Measurements from ENCODE around the gene SSR1. TPM values are rescaled to one million over a fixed set of nuclear protein-coding genes. Genes with fewer than 3 reads are reported as not detected.
"Not testable (repeated sequence)": the region's sequence is repeated elsewhere in the genome, so short reads cannot be mapped to it uniquely, and the experiment has no call there.

SSR1 gene
- total RNA-seq, 1 experiment from 2014 or later = 102 TPM

DNA sequence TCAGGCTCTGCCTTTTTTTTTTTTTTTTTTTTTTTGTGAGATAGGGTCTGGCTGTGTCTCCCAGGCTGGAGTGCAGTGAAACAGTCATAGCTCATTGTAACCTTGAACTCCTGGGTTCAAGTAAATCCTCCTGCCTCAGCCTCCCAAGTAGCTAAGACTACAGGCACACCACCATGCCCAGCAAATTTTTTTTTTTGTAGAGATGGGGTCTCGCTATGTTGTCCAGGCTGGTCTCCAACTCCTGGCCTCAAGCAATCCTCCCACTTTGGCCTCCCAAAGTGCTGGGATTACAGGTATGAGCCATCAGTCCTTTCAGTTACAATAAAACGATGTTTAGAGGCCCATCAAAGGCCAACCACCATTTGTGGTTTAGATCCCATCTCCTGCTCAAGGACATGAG is 6.4 kb upstream of the SSR1 start:
- H3K23ac ChIP-seq (ENCODE audit: insufficient read length, low read depth, low read length); H3K9me3 Mint-ChIP-seq; H3K9ac ChIP-seq (ENCODE audit: extremely low read depth, insufficient read length, low read length); H3K79me1 ChIP-seq (ENCODE audit: insufficient read depth, low read depth, low read length, poor library complexity, severe bottlenecking); H3K4me1 Mint-ChIP-seq; H3K27me3 ChIP-seq (ENCODE audit: insufficient read depth, low read length); H3K23me2 ChIP-seq (ENCODE audit: insufficient read length, low read depth, low read length, poor library complexity, severe bottlenecking); H4K20me1 ChIP-seq (ENCODE audit: control insufficient read depth, insufficient read depth, insufficient read length); H2BK12ac ChIP-seq (ENCODE audit: insufficient read length, low read depth, low read length); DNase-seq; H3K4me3 Mint-ChIP-seq; H3T11ph ChIP-seq (ENCODE audit: low read length); H2BK5ac ChIP-seq (ENCODE audit: insufficient read length, low read length); H3K27ac ChIP-seq (ENCODE audit: insufficient read length, low read depth, low read length); H3K18ac ChIP-seq (ENCODE audit: insufficient read length, low read depth, low read length); H3K36me3 Mint-ChIP-seq (ENCODE audit: insufficient read depth in 1 of 3, low read depth in 3 of 3); H3K4me2 ChIP-seq (ENCODE audit: insufficient read depth, insufficient read length, low read length); H3K27me3 Mint-ChIP-seq (ENCODE audit: low read depth); H2BK15ac ChIP-seq (ENCODE audit: low read depth, low read length); H2BK20ac ChIP-seq (ENCODE audit: low read depth, low read length, poor library complexity, severe bottlenecking); H4K8ac ChIP-seq (replicated peaks; ENCODE audit: insufficient read length, low read depth, low read length); H3K79me2 ChIP-seq (ENCODE audit: insufficient read depth, low read length); H3K27ac Mint-ChIP-seq; H4K5ac ChIP-seq (ENCODE audit: insufficient read length, low read depth, low read length); H3K4ac ChIP-seq (ENCODE audit: low read depth, low read length); H3K9me3 ChIP-seq (ENCODE audit: control insufficient read depth, low read depth, low read length); H2AFZ ChIP-seq (ENCODE audit: low read length); H3K4me1 ChIP-seq (ENCODE audit: insufficient read depth, low read length); H3K56ac ChIP-seq (ENCODE audit: insufficient read length, low read depth, low read length); H2BK120ac ChIP-seq (ENCODE audit: low read depth, low read length, poor library complexity, severe bottlenecking); H2AK5ac ChIP-seq (ENCODE audit: insufficient read length, low read length); H4K91ac ChIP-seq (ENCODE audit: insufficient read length, low read depth, low read length); H3K14ac ChIP-seq (ENCODE audit: insufficient read depth, low read length): not testable (repeated sequence)
- WGBS (ENCODE audit: extremely low coverage, insufficient read length, low lambda C conversion rate) = no CpG with 5 or more reads among the region's 2 CpGs

Measured in H9 (cell line).